Colonic mucosa (tissue), 4 donors: Measurements from ENCODE around the gene SSBP4. TPM values are rescaled to one million over a fixed set of nuclear protein-coding genes. Genes with fewer than 3 reads are reported as not detected.
"Not testable (repeated sequence)": the region's sequence is repeated elsewhere in the genome, so short reads cannot be mapped to it uniquely, and the experiment has no call there.

ENCODE experiments used
- DNase-seq: peaks from one replicate; pipeline ENCODE4 v3.0.0-alpha.2; 2020
- H3K27ac ChIP-seq: fragments of 200-600 bp; one replicate; pipeline ENCODE4 v1.8.0; 2021
- H3K27me3 ChIP-seq: fragments of 200-600 bp; one replicate; pipeline ENCODE4 v1.8.0; 2021
- H3K36me3 ChIP-seq: fragments of 200-600 bp; one replicate; pipeline ENCODE4 v1.8.0; 2021
- H3K4me1 ChIP-seq: fragments of 200-600 bp; one replicate; pipeline ENCODE4 v1.8.0; 2021; ENCODE audit warnings: mild to moderate bottlenecking
- H3K4me3 ChIP-seq: fragments of 200-600 bp; one replicate; pipeline ENCODE4 v1.8.0; 2021
- H3K9ac ChIP-seq, 2 donors: one replicate each; pipeline ENCODE4 v1.7.0; 2013; ENCODE audit warnings: control low read depth in 2 of 2, low read depth in 2 of 2, low read length in 2 of 2
- H3K9me3 ChIP-seq: fragments of 200-600 bp; one replicate; pipeline ENCODE4 v1.8.0; 2021
- intact Hi-C: fragments of 100-400 bp; cut with DNase I; formaldehyde crosslinking; loops from one replicate; pipeline ENCODE4 v1.14.1; 2022
- total RNA-seq, 2 donors: library from RNA; stranded (reverse); fragmentation: NEBNext Ultra II Directional in 1 of 2; extraction: Animal tissue kit (Norgen Biotek cat#: 25700) in 1 of 2; gene quantifications; one replicate each; pipeline ENCODE4 v1.2.1, GENCODE V29; 2021
- TF ChIP-seq, protein P1 (sequence below): fragments of 200-600 bp; IDR thresholded peaks from one replicate; pipeline ENCODE4 v1.8.0; 2022; ENCODE audit warnings: antibody characterized with exemption, mild to moderate bottlenecking
- donor health status: healthy.
- donor health status: DM: no; HTN: no; CAD: no.
- donor health status: DM: no; HTN: no; CAD: no.

The SSBP4 gene
- total RNA-seq, 2 donors from 2014 or later, result 40.1 to 77.3 TPM

DNA sequence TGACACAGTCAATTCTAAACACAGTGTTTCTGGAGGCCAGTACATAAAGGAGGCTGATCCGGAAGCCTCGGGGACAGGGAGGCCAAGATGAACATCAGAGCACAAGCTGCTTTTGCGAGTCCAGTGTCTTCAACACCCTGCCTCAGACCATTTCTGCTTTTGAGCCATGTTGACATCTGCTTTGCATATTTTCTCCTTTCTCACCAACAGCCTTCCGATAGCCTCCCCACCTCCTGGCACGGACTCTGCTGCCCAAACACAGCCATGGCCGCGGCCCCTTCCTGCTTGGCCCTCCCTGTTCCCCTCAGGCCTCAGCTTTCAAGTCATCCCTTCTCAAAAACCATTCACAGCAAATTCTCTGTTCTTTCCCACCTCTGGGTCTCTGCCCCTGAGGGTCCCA, 25.4 kb upstream of the SSBP4 start:
- intact Hi-C loops, result no loop called here
- H3K27ac ChIP-seq, result no peak overlapping the region
- H3K4me3 ChIP-seq, result peak overlapping the region; percentile 4
- TF ChIP-seq, protein P1, sequence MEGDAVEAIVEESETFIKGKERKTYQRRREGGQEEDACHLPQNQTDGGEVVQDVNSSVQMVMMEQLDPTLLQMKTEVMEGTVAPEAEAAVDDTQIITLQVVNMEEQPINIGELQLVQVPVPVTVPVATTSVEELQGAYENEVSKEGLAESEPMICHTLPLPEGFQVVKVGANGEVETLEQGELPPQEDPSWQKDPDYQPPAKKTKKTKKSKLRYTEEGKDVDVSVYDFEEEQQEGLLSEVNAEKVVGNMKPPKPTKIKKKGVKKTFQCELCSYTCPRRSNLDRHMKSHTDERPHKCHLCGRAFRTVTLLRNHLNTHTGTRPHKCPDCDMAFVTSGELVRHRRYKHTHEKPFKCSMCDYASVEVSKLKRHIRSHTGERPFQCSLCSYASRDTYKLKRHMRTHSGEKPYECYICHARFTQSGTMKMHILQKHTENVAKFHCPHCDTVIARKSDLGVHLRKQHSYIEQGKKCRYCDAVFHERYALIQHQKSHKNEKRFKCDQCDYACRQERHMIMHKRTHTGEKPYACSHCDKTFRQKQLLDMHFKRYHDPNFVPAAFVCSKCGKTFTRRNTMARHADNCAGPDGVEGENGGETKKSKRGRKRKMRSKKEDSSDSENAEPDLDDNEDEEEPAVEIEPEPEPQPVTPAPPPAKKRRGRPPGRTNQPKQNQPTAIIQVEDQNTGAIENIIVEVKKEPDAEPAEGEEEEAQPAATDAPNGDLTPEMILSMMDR, result no peak
- H3K9ac ChIP-seq, result peak overlapping the region in 1 of 2 donors; percentile 12
- DNase-seq, result no peak
- no peaks in the 10 kb centered on the region for H3K36me3 ChIP-seq
- H3K4me1 ChIP-seq, result peaks cover 6% of the 10 kb centered on the region
- no peaks in the 10 kb centered on the region for H3K9me3 ChIP-seq
- H3K27me3 ChIP-seq, result peaks cover 10% of the 10 kb centered on the region

DNA sequence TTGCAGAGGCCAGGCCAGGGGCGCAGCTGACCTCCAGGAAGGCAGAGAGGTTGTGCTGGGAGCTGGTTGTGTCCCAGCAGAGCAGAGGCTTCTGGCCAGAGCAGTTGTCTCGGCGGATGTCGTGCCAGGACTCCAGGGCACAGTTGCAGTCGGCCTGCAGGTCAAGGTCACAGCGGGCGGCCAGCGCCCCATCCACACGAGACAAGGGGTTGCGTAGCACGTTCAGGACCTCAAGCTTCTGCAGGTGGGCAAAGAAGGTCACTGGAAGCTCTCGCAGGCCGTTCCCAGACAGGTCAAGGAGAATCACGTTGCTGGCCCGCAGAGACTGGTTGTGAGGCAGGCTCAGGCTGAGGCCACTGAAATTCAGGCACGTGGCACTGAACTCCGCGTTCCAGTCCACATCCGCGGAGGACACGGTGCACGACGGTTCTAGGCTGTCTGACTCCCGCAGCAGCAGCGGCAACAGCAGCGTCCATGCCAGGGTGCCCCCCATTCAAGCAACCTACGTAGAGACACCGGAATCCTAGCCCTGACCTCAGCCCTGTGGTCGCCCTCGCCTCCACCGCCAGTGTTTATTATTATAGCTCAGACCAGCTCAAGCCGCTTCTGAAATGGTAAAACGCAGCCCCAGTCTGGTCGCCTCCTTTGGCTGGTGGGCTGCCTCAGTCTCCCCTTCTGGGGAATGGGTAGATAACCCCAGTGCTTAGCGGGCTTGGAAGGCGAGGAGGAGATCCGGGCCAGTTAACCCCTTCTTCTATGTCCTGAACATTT, 22.5 kb upstream of the SSBP4 start:
- H3K4me3 ChIP-seq, result peak overlapping the region; percentile 33
- H3K4me1 ChIP-seq, result peaks cover 6% of the 10 kb centered on the region
- no peaks in the 10 kb centered on the region for H3K9me3 ChIP-seq
- intact Hi-C loops, result no loop called here
- no peak for DNase-seq
- no peaks in the 10 kb centered on the region for H3K36me3 ChIP-seq
- TF ChIP-seq, protein P1, result no peak
- peaks cover 10% of the 10 kb centered on the region for H3K27me3 ChIP-seq
- H3K9ac ChIP-seq, result peak overlapping the region; percentile 50 to 55
- no peak overlapping the region for H3K27ac ChIP-seq

DNA sequence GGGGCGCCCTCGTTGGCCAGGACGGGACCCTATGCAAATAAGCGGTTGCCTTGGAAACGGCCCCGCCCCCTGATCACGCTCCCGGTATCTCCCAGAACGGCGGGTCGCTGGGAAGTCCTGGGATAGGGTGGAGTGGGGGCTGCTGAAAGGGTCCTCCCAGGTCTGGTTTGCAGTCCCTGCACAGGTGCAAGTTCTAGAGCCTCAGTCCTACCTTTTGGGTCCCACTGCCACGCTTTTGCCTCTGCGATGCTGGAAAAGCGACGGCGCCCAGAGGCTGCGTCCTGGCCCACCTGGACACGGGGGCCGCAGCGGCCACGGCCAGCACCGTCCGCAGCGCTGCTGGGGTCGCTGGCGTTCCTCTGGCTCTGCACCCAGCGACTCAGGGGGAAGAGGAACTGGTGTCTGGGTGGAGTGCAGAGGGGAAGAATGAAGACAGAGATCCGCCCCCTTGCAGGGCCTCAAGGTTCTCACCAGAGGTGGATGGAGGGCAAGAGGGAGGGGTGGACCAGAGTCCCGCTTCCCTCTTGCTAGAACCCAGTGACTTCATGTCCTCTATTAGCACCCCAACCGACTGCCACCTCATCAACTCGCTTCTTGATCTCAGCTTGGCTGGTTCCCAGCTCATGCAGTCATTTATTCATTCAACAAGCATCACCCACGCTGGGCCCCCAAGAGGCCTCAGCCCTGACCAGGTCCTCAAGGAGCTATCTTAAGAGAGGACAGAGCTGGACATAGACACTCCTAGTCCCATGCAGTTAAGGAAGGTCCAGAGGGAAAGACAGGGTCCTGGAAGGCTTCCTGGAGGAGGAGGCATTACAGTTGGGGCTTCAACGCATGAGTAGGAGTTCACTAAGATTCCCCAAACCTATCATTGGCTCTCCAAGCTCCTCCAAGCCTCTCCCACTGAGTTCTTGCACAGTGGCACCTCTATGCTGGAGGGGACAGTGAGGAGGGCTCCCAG, 21.7 kb upstream of the SSBP4 start, which contains the start of gene LRRC25:
LRRC25 (minus strand) TSS at position 381 of the 961 bp plus-strand sequence. CDS start 659 bp downstream, outside the sequence.
- no peak for DNase-seq
- intact Hi-C loops, result no loop called here
- Histone ChIP-seq H3K9ac (peak within 1 kb of the TSS; percentile 50 to 55), H3K27ac (no peak within 1 kb of the TSS), H3K4me1 (peaks cover 6% of the 10 kb centered on the region), H3K36me3 (no peaks in the 10 kb centered on the region), H3K9me3 (no peaks in the 10 kb centered on the region), H3K27me3 (peaks cover 10% of the 10 kb centered on the region), H3K4me3 (peak within 1 kb of the TSS; percentile 33)
- TF ChIP-seq, protein P1, result no peak

DNA sequence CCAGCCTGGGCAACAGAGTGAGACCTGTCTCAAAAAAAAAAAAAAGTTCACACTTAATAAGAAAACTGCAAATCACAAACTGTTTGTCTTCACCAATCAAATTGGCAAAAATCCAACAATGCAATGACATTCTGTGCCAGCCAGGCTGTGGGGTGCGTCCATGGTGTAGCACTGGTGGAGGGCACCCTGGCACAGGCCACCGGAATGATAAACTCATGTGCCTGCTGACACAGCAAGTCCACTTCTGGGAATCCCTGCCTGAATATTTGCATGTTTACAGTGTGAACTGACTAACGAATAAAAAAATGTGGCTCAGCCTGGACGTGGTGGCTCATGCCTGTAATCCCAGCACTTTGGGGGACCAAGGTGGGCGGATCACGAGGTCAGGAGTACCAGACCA, 20.2 kb upstream of the SSBP4 start:
- H3K4me1 ChIP-seq, result peaks cover 6% of the 10 kb centered on the region
- intact Hi-C loops, result no loop called here
- TF ChIP-seq, protein P1, result no peak

DNA sequence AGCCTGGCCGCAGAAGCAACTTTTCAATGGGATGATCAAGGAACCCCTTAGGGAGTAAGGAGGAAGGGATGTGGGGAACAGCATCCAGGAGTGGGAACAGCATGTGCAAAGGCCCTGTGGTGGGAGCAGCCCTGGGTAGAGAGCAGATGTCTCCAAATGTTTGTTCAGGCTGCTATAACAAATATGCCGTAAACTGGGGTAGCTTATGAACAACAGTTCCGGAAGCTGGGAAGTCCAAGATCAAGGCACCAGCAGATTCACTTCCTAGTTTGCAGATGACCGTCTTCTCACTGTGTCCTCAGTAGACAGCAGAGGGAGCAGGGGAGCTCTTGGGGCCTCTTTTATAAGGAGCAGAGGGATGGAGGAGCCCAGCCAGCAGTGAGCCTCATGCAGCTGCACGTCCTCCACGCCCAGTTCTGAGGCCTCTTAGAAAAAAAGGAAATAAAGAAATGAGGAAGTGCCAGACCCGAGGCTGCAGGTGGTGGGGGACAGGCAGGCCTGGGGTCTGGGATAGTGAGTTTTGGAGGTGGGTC, 17.6 kb upstream of the SSBP4 start:
- TF ChIP-seq, protein P1, result peak; percentile 37
- peak overlapping the region; percentile 73 for H3K27ac ChIP-seq
- peaks cover 6% of the 10 kb centered on the region for H3K4me1 ChIP-seq
- peak; percentile 89 for DNase-seq
- no peaks in the 10 kb centered on the region for H3K36me3 ChIP-seq
- H3K4me3 ChIP-seq, result no peak overlapping the region
- intact Hi-C loops, result no loop called here
- peaks cover 10% of the 10 kb centered on the region for H3K27me3 ChIP-seq
- peak overlapping the region; percentile 43 to 74 for H3K9ac ChIP-seq
- H3K9me3 ChIP-seq, result no peaks in the 10 kb centered on the region

More for the DNA sequence above, 20.2 kb upstream of the SSBP4 start:
- no peak overlapping the region for H3K9ac ChIP-seq
- no peaks in the 10 kb centered on the region for H3K36me3 ChIP-seq
- H3K27me3 ChIP-seq, result peaks cover 10% of the 10 kb centered on the region
- no peak overlapping the region for H3K4me3 ChIP-seq
- no peak overlapping the region for H3K27ac ChIP-seq
- DNase-seq, result peak; percentile 62
- no peaks in the 10 kb centered on the region for H3K9me3 ChIP-seq

DNA sequence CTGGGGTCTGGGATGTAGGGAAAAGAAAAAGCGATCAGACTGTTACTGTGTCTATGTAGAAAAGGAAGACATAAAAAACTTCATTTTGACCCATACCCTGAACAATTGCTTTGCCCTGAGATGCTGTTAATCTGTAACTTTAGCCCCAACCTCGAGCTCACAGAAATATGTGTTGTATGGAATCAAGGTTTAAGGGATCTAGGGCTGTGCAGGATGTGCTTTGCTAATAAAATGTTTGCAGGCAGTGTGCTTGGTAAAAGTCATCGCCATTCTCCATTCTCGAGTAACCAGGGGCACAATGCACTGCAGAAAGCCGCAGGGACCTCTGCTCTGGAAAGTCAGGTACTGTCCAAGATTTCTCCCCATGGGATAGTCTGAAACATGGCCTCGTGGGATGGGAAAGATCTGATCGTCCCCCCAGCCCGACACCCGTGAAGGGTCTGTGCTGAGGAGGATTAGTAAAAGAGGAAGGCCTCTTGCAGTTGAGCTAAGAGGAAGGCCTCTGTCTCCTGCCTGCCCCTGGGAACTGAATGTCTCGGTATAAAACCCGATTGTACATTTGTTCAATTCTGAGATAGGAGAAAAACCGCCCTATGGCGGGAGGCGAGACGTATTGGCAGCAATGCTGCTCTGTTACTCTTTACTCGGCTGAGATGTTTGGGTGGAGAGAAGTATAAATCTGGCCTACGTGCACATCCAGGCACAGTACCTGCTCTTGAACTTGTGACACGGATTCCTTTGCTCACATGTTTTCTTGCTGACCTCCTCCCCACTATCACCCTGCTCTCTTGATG, 16.5 kb upstream of the SSBP4 start:
- H3K36me3 ChIP-seq, H3K4me1 ChIP-seq, H3K27me3 ChIP-seq, intact Hi-C loops, H3K9me3 ChIP-seq, DNase-seq, H3K4me3 ChIP-seq: not testable (repeated sequence)
- H3K27ac ChIP-seq, result peak overlapping the region; percentile 73
- peak overlapping the region; percentile 43 to 74 for H3K9ac ChIP-seq

DNA sequence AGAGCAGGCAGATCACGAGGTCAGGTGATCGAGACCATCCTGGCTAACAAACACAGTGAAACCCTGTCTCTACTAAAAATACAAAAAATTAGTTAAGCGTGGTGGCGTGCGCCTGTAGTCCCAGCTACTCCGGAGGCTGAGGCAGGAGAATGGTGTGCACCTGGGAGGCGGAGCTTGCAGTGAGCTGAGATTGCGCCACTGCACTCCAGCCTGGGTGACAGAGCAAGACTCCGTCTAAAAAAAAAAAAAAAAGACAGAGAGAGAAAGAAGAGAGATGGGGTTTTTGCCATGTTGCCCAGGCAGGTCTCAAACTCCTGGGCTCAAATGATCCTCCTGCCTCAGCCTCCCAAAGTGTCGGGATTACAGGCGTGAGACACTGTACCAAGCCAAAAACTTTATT, 13.4 kb upstream of the SSBP4 start:
- DNase-seq, H3K36me3 ChIP-seq, H3K27me3 ChIP-seq, H3K4me1 ChIP-seq, H3K9ac ChIP-seq, H3K4me3 ChIP-seq, H3K27ac ChIP-seq, intact Hi-C loops, H3K9me3 ChIP-seq: not testable (repeated sequence)
